Dendritic cell treated with granulocyte-macrophage colony-stimulating factor and Interleukin-4, amounts not matched to agents 40 ng/mL and 50 ng/mL, for 4 days (primary cell): ENCODE data around the gene DNAL1.

Experiments used
- H3K27ac Mint-ChIP-seq: one replicate; pipeline ENCODE4 v1.8.0; 2022; ENCODE audit warnings: mild to moderate bottlenecking, mixed read lengths
- H3K27me3 Mint-ChIP-seq: one replicate; pipeline ENCODE4 v1.8.0; 2022; ENCODE audit warnings: mild to moderate bottlenecking, mixed read lengths
- H3K36me3 Mint-ChIP-seq: one replicate; pipeline ENCODE4 v1.8.0; 2022; ENCODE audit warnings: low read depth, mixed read lengths
- H3K4me1 Mint-ChIP-seq: one replicate; pipeline ENCODE4 v1.8.0; 2022; ENCODE audit warnings: low read depth, mixed read lengths
- H3K4me3 Mint-ChIP-seq: one replicate; pipeline ENCODE4 v1.8.0; 2022; ENCODE audit warnings: mild to moderate bottlenecking, moderate library complexity, mixed read lengths
- H3K9me3 Mint-ChIP-seq: one replicate; pipeline ENCODE4 v1.8.0; 2022; ENCODE audit warnings: mixed read lengths
- intact Hi-C: fragments of 100-400 bp; cut with micrococcal nuclease; formaldehyde crosslinking; loops from one replicate; pipeline ENCODE4 v1.15.0; 2022

DNAL1 gene

DNA sequence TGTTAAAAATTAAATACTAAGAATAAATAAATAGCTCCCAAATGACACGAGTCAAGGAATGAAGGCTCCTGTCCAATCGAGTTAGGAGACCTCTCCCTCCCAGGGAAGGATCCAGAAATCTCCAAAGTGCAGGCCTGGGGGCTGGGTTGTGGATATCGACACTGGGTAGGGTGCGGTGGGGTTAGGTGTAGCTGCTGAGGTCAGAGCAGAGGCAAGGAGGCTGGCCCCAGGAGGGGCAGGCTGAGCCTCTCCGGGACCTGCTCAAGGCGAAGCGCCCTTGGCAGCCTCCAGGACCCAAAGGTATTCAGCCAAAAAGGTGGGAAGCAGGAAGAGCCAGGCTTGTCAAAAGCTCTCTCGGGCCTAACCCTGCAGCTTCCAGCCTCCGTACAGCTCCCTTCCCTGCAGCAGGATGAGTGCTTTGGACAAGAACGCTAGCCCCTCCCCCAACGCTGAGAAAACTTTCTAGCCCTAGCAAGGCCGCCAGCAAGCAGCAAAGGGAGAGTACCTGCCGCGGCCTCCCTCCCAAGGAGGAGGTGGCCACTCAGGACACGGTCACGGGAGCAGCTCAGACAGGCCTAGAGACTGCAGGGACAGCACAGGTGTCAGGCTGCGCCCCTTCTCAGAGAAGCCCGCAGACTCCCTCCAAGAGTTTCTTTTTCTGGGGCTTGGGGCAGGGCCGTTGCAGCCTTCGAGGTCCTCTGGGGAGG, 73.1 kb downstream of the DNAL1 start:
- Mint-ChIP-seq H3K36me3 (peaks cover 89% of the 10 kb centered on the region), H3K4me3 (no peak overlapping the region), H3K27me3 (peaks cover 8% of the 10 kb centered on the region), H3K4me1 (peaks cover 16% of the 10 kb centered on the region), H3K9me3 (no peaks in the 10 kb centered on the region), H3K27ac (no peak overlapping the region)
- intact Hi-C loops = loop anchor here (10.0 kb wide), 2 partner anchors 73 to 297 kb away; partner anchors contain the start of genes BBOF1, DNAL1 and ENTPD5

DNA sequence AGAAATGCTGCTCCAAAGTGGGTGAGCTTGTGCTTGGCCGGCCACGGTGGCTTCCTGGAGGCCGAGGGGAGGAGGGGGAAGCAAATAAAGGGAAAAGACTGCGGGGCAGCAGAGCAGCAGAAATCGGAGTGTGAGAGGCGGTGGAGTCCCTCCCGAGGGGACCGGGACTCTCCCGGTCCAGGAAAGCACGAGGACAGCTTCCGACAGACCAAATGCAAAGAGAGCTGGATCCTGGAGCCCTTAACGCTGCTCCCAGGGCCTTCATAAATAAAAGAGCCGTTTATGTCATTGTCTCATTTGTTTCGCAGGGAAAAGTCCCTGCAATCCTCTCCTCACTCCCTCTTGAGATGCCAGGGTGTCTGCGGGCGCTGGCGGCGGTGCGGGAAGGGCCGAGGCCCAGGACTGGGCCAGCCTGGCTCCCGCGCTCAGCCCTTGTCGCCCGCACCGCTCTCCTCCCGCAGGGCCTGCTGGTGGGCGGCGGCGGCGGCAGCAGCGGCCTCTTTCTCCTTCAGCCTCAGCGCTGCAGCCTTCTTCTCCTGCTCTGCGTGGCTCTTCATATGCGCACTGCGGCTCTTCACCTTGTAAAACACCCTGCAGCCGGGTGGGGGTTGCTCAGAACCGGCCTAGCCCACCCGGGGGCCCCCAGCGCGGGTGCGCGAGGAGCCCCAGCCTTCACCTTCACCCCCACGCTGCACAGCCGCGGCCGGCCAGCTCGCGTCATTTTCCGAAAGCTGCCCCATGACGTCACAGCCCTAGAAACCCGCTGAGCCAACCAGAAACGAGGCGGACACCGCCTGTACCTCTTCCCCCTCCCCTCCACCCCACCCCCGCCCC, 73.8 kb downstream of the DNAL1 start:
- no peak overlapping the region for H3K27ac Mint-ChIP-seq
- no peaks in the 10 kb centered on the region for H3K9me3 Mint-ChIP-seq
- intact Hi-C loops = loop anchor here (10.0 kb wide), 2 partner anchors 74 to 296 kb away; partner anchors contain the start of genes BBOF1, DNAL1 and ENTPD5
- H3K4me1 Mint-ChIP-seq = peaks cover 13% of the 10 kb centered on the region
- peaks cover 89% of the 10 kb centered on the region for H3K36me3 Mint-ChIP-seq
- peaks cover under 1% of the 10 kb centered on the region for H3K27me3 Mint-ChIP-seq
- H3K4me3 Mint-ChIP-seq = no peak overlapping the region

DNA sequence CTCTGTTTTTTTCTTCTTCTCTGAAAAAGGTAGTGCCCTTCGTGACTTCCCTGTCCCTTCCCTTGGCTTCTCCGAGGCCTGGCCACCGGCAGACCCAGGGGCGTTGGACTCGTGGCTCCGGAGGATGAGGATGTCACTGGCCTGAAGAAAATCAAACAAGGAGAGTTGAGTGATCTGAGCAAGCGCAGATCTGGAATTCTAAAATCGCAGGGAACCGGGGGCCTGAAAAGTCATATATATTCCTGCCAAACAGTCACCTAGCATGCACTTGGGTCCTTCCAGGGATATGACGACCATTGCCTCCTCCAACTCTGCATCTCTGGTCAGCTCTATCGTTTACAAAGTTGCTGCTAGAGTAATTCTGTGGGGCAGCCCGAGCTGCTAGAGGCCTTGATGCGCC, 74.6 kb downstream of the DNAL1 start:
- no peak overlapping the region for H3K4me3 Mint-ChIP-seq
- H3K9me3 Mint-ChIP-seq = no peaks in the 10 kb centered on the region
- peaks cover 90% of the 10 kb centered on the region for H3K36me3 Mint-ChIP-seq
- H3K4me1 Mint-ChIP-seq = peaks cover 16% of the 10 kb centered on the region
- intact Hi-C loops = loop anchor here (10.0 kb wide), 2 partner anchors 75 to 295 kb away; partner anchors contain the start of genes BBOF1, DNAL1 and ENTPD5
- no peaks in the 10 kb centered on the region for H3K27me3 Mint-ChIP-seq
- H3K27ac Mint-ChIP-seq = no peak overlapping the region

DNA sequence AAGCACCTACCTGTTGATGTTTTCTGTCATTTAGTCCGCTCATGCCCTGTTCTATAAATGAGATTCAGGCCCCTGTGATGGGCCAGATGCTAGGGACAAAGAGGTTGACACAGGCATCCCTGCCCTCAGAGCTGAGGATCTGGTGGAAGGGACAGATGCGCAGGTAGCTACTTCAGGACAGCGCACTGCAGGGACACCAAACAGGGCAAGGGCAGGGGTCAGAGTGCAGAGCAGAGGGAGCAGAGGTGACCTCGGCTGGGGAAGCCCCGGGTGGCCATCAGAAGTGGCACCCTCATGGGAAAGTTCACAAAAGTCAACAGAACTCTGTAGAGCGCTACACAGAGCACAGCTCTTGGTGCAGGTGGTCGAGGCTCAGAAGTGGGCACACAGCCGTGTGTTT, 75.0 kb downstream of the DNAL1 start:
- peaks cover 94% of the 10 kb centered on the region for H3K36me3 Mint-ChIP-seq
- H3K27ac Mint-ChIP-seq = no peak overlapping the region
- H3K4me1 Mint-ChIP-seq = peaks cover 16% of the 10 kb centered on the region
- H3K27me3 Mint-ChIP-seq = no peaks in the 10 kb centered on the region
- H3K9me3 Mint-ChIP-seq = no peaks in the 10 kb centered on the region
- intact Hi-C loops = loop anchor here (10.0 kb wide), 2 partner anchors 75 to 295 kb away; partner anchors contain the start of genes BBOF1, DNAL1 and ENTPD5
- no peak overlapping the region for H3K4me3 Mint-ChIP-seq

DNA sequence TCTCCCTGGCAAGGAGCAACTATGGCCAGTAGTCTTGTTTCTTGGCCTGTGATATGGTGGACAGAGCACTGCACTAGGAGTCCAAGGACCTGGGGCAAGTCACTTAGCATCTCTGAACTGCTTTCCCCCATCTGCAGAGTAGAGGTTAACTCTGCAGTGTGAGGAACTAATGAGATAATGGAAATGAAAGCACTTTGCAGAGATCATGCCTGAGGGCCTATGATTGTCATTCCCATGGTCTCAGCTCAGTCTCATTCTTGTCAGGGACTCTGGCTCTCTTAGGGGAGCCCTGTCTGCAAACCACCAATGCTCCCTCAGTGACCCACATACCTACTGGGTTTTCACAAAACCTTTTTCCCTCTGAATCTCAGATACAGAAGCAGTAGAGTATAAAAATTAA, 75.8 kb downstream of the DNAL1 start:
- Mint-ChIP-seq H3K9me3 (no peaks in the 10 kb centered on the region), H3K4me1 (peaks cover 25% of the 10 kb centered on the region), H3K27me3 (no peaks in the 10 kb centered on the region), H3K4me3 (no peak overlapping the region), H3K27ac (no peak overlapping the region), H3K36me3 (peaks cover 100% of the 10 kb centered on the region)
- intact Hi-C loops = no loop called here

DNA sequence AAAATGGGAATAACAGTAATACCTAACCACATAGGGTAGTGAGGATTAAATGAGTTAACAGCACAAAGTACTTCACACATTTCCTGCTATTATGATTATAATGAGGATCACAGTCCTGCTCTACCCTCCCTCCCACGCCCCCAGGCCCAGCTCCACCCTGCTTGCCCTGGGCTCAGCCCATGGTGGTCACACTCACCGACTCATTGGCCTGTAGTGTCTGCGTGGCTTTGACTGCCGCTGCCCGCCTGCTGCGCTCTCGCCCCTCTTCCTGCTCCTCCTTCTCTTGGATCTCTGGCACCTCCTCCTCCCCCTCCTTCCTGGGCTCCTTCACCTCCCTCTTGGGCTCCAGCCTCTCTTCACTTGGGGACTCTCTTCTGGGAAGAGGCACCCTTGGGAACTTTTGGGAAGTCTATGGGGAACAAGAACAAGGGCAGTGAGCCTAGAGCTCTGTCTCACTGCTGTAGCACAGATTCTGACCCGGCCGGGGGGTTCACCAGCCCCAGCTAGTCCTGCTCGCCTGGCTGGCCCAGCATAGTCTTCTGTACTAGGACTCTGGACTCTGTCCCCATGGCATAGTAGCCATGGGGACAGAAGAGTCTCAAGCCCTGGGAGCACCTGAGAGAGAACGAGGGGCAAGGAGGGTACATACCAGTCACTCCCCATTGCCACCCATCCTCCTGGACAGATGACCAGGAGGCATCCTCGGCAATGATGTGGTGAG, 76.5 kb downstream of the DNAL1 start:
- peaks cover 100% of the 10 kb centered on the region for H3K36me3 Mint-ChIP-seq
- no peak overlapping the region for H3K4me3 Mint-ChIP-seq
- intact Hi-C loops = no loop called here

DNA sequence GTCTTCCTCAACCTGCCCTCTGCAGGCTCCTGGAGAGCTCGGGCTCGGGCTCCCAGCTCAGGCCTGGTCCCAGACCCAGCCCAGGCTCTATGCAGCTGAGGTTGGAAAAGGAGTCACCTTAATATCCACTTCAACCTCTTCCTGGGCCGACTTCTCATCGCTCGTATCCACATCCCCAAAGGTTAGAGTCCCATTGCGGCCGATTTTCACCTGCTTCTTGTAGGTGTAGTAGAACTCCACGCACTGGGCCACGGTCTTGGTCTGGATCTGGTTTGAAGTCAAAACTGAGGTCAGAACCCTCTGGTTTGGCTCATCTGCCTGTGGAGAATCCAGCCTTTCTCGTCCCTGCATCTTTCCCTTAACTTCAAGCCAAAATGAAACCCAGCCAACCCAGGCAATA, 77.8 kb downstream of the DNAL1 start:
- no peaks in the 10 kb centered on the region for H3K27me3 Mint-ChIP-seq
- intact Hi-C loops = no loop called here
- H3K4me1 Mint-ChIP-seq = peaks cover 43% of the 10 kb centered on the region
- no peaks in the 10 kb centered on the region for H3K9me3 Mint-ChIP-seq
- H3K27ac Mint-ChIP-seq = no peak overlapping the region
- H3K36me3 Mint-ChIP-seq = peaks cover 100% of the 10 kb centered on the region
- no peak overlapping the region for H3K4me3 Mint-ChIP-seq

More for the DNA sequence above, 76.5 kb downstream of the DNAL1 start:
- H3K27ac Mint-ChIP-seq = no peak overlapping the region
- H3K27me3 Mint-ChIP-seq = no peaks in the 10 kb centered on the region
- peaks cover 31% of the 10 kb centered on the region for H3K4me1 Mint-ChIP-seq
- H3K9me3 Mint-ChIP-seq = no peaks in the 10 kb centered on the region

DNA sequence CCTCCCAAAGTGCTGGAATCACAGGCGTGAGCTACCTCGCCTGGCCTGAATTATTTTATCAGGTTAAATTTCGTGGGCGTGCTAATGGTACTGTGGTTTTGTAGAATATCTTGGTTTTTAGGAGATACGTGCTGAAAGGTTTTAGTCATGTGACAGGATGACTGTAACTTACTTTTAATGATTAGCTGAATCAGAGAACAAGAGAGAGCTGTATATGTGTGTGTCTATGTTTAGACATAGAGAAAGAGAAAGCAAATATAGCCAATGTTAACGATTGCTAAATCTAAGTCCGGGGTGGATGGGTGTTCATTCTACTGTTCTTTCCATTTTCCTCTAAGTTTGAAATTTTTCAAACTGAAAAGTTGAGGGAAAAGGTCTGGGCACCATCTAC, 78.6 kb downstream of the DNAL1 start:
- Mint-ChIP-seq H3K4me1 (peaks cover 50% of the 10 kb centered on the region), H3K36me3 (peaks cover 100% of the 10 kb centered on the region), H3K4me3 (no peak overlapping the region), H3K9me3 (no peaks in the 10 kb centered on the region), H3K27me3 (no peaks in the 10 kb centered on the region), H3K27ac (peak overlapping the region; percentile 47)
- intact Hi-C loops = no loop called here

DNA sequence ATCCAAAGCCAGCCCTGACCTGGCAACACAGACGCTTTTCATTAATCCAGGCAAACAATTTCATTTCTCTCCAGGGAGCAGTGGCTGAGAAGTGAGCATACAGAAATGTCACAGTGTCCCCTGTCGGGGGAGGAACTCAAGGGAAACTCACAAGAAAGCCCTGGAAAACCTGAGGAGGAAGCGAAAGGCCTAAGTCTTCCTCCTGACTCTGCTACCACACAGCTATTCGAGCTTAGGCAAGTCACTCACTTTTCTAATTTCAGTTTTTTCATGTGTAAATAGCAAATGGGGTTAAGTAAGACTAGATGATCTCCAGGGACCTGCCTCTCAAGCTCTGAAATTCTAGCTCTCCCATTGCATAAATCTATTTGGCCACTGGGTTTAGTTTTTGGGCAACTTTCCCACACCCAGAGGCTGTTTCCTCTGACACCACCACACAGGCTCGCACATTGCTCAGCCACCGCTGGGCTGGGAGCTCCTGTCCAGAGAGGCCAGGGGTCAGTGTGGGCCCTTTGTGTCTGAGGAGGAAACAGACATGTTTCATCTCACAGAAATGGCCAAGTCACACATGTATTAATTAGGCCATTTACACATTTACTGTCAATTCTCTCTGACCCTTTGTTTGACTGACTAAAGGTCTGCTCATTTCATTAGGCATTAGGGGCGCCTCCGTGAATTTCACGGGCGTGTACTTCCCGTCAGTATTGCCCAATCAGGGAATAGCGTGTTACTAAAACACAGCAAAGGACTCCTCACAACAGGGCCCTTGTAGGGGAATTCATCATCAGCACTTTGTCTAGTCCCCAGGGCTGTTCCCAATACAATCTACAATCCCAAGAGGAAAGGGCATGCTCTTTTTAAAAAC, 79.2 kb downstream of the DNAL1 start:
- Mint-ChIP-seq H3K9me3 (no peaks in the 10 kb centered on the region), H3K4me1 (peaks cover 55% of the 10 kb centered on the region), H3K4me3 (peak overlapping the region; percentile 41), H3K27me3 (no peaks in the 10 kb centered on the region), H3K36me3 (peaks cover 100% of the 10 kb centered on the region), H3K27ac (peak overlapping the region; percentile 47)
- intact Hi-C loops = no loop called here

DNA sequence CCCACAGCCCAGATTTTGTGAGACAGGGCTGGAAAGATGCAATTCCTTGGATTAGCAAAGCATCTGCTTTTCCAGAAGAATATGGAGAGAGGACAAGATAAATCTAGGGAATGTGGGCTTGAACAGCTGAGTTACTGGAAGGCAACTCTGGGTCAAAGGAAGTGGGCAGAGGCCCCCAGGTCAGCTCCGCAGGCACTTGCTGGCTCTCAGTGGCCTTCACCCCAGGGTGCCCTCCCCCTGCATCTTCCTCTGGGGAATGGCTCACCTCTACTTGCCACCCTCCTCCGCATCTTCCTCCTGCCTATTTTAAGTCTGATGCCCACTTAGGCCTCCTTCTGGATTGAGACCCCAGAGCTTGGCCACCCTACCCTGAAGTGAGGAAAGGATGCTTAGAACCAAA, 79.9 kb downstream of the DNAL1 start:
- intact Hi-C loops = no loop called here
- peaks cover 55% of the 10 kb centered on the region for H3K4me1 Mint-ChIP-seq
- peaks cover 100% of the 10 kb centered on the region for H3K36me3 Mint-ChIP-seq
- H3K4me3 Mint-ChIP-seq = peak overlapping the region; percentile 26
- peak overlapping the region; percentile 47 for H3K27ac Mint-ChIP-seq
- H3K9me3 Mint-ChIP-seq = no peaks in the 10 kb centered on the region
- H3K27me3 Mint-ChIP-seq = no peaks in the 10 kb centered on the region

DNA sequence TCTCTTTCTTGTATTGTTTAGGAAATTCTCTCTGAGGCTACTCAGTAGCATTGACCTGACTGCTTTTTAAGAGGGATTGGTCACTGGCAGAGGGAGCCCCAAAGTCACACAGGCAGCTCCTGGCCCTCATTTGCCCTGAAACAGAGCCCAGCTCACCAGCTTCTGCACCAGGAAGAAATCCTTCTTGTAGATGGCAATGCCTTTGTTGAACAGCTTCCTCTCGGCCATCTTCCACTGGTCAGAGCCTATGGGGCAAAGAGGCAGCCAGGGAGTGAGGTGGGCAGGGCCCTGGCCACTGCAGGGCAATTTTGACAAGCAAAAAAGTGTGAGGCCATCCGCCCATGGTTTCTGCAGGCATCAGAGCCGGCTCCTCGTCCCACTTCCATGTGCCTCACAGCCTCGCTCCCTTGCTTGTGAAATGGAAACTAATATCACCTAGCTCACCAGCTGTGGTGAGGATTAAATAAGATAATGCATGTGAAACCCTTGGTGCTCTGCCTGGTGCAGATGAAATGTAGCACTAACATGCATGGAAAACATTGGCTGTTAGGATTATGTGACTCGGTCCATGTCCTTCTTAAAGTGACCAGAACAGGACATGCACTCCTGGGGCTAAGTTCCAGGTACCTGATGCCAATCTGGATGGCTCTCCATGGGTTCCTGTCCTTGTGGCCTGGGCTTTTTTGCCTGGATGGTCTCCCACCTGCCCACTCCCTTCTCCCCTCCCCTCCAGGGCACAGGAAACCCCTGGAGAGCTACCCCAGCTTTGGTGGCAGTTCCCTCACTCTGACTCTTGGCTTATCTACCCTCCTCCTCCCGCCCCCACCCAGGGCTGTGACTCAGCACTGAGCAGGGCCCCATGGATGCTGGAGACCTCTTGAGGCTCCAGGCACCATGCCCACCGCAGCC, 80.6 kb downstream of the DNAL1 start:
- peak overlapping the region; percentile 47 for H3K27ac Mint-ChIP-seq
- intact Hi-C loops = no loop called here

More for the DNA sequence above, 80.6 kb downstream of the DNAL1 start:
- Mint-ChIP-seq H3K9me3 (no peaks in the 10 kb centered on the region), H3K4me3 (peak overlapping the region; percentile 26), H3K27me3 (no peaks in the 10 kb centered on the region), H3K36me3 (peaks cover 100% of the 10 kb centered on the region), H3K4me1 (peaks cover 55% of the 10 kb centered on the region)
